ENCODE results near the gene SLC25A24.

The SLC25A24 gene

DNA sequence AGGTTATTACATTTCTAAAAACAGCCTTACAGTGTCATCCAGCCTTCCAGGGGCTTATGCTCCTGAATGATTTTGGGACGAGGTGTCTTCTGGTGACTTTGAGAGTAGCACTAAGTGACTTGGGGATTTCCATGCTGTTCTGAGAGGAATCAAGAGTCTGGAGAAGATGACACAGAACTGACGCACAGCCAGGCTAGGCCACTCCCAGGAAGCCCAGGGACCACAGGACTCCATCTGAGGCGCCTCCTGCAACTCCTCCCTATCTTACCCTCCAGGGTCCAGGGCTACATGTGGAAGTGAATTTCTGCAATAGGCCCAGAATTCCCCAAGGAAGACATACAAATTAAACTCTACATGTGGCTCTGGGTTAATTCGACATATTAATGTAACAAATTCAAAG, 92.5 kb downstream of the SLC25A24 start:
- no peaks in the 10 kb centered on the region for H4K20me1 ChIP-seq (ENCODE audit: low read depth, low read length)
- no peak overlapping the region for H3K27ac ChIP-seq (ENCODE audit: low read depth, low read length)
- H2AFZ ChIP-seq (ENCODE audit: low read depth, low read length, severe bottlenecking) = no peak overlapping the region
- no peaks in the 10 kb centered on the region for H3K9me2 ChIP-seq (replicated peaks; ENCODE audit: insufficient read depth, low read length)
- H3K27me3 ChIP-seq (ENCODE audit: low read length) = no peaks in the 10 kb centered on the region
- TF ChIP-seq, protein P1, sequence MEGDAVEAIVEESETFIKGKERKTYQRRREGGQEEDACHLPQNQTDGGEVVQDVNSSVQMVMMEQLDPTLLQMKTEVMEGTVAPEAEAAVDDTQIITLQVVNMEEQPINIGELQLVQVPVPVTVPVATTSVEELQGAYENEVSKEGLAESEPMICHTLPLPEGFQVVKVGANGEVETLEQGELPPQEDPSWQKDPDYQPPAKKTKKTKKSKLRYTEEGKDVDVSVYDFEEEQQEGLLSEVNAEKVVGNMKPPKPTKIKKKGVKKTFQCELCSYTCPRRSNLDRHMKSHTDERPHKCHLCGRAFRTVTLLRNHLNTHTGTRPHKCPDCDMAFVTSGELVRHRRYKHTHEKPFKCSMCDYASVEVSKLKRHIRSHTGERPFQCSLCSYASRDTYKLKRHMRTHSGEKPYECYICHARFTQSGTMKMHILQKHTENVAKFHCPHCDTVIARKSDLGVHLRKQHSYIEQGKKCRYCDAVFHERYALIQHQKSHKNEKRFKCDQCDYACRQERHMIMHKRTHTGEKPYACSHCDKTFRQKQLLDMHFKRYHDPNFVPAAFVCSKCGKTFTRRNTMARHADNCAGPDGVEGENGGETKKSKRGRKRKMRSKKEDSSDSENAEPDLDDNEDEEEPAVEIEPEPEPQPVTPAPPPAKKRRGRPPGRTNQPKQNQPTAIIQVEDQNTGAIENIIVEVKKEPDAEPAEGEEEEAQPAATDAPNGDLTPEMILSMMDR (IDR thresholded peaks at IDR 0.05; ENCODE audit: insufficient read depth, low read length, poor library complexity, severe bottlenecking) = no peak
- TF ChIP-seq EZH2phosphoT487 (conservative IDR thresholded peaks at IDR 0.05; ENCODE audit: low read length) = no peak
- H3K4me2 ChIP-seq (ENCODE audit: low read depth, low read length, poor library complexity, severe bottlenecking) = no peak overlapping the region
- no peaks in the 10 kb centered on the region for H3K9me3 ChIP-seq (ENCODE audit: insufficient read depth, low read length)
- no peaks in the 10 kb centered on the region for H3K79me2 ChIP-seq (ENCODE audit: insufficient read depth, low read length)
- H3K9ac ChIP-seq (ENCODE audit: low read length) = no peak overlapping the region
- H3K36me3 ChIP-seq (ENCODE audit: low read length) = no peaks in the 10 kb centered on the region
- no peak overlapping the region for H3K4me3 ChIP-seq (ENCODE audit: insufficient read depth, low read length, poor library complexity, severe bottlenecking)
- H3F3A ChIP-seq (ENCODE audit: insufficient read depth) = no peaks in the 10 kb centered on the region

DNA sequence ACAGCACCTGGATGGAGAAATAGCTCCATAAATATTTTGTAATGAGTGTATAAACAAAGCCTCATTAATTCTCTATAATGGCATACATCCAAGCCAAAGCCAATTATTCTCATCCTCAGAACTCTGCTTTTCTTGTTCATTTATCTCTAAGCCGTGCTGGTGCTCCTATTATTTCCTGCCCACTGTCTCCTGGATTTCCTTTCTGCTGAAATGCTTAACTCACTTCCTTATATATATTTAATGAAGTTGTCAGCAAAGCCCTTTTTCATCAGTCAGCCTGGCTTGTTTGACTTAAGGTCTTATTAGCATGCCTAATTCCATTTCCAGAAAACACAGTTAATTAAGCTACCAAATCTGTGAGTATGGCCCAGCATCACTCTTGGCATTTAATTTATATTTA, 93.4 kb downstream of the SLC25A24 start:
- Histone ChIP-seq H3K4me2 (ENCODE audit: low read depth, low read length, poor library complexity, severe bottlenecking) (no peak overlapping the region), H3K9me3 (ENCODE audit: insufficient read depth, low read length) (no peaks in the 10 kb centered on the region), H3K4me3 (ENCODE audit: insufficient read depth, low read length, poor library complexity, severe bottlenecking) (no peak overlapping the region), H3F3A (ENCODE audit: insufficient read depth) (no peaks in the 10 kb centered on the region), H3K36me3 (ENCODE audit: low read length) (no peaks in the 10 kb centered on the region), H3K79me2 (ENCODE audit: insufficient read depth, low read length) (no peaks in the 10 kb centered on the region), H3K27ac (ENCODE audit: low read depth, low read length) (no peak overlapping the region), H3K9ac (ENCODE audit: low read length) (no peak overlapping the region), H2AFZ (ENCODE audit: low read depth, low read length, severe bottlenecking) (no peak overlapping the region), H3K27me3 (ENCODE audit: low read length) (no peaks in the 10 kb centered on the region), H3K9me2 (replicated peaks; ENCODE audit: insufficient read depth, low read length) (no peaks in the 10 kb centered on the region), H4K20me1 (ENCODE audit: low read depth, low read length) (no peaks in the 10 kb centered on the region)
- TF ChIP-seq, protein P1 (IDR thresholded peaks at IDR 0.05; ENCODE audit: insufficient read depth, low read length, poor library complexity, severe bottlenecking) = no peak
- no peak for TF ChIP-seq EZH2phosphoT487 (conservative IDR thresholded peaks at IDR 0.05; ENCODE audit: low read length)

DNA sequence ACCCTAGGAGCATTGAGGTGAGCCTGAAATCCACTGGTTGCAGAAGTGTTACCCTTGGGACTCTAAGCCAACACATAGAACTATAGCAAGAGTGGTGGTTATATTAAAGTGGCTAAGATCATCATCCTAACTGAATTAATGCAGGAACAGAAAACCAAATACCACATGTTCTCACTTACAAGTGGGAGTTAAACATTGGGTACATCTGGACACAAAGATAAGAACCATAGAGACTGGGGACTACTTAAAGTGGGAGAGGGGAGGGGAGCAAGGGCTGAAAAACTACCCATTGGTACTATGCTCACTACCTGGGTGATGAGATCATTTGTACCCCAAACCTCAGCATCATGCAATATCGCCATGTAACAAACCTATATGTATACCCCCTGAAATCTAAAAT, 100.0 kb downstream of the SLC25A24 start:
- Histone ChIP-seq H3K36me3 (ENCODE audit: low read length) (no peaks in the 10 kb centered on the region), H3K9ac (ENCODE audit: low read length) (no peak overlapping the region), H3K27me3 (ENCODE audit: low read length) (no peaks in the 10 kb centered on the region), H3F3A (ENCODE audit: insufficient read depth) (no peaks in the 10 kb centered on the region), H3K27ac (ENCODE audit: low read depth, low read length) (no peak overlapping the region), H3K4me2 (ENCODE audit: low read depth, low read length, poor library complexity, severe bottlenecking) (no peak overlapping the region), H2AFZ (ENCODE audit: low read depth, low read length, severe bottlenecking) (no peak overlapping the region), H3K4me3 (ENCODE audit: insufficient read depth, low read length, poor library complexity, severe bottlenecking) (no peak overlapping the region), H4K20me1 (ENCODE audit: low read depth, low read length) (no peaks in the 10 kb centered on the region), H3K9me2 (replicated peaks; ENCODE audit: insufficient read depth, low read length) (no peaks in the 10 kb centered on the region), H3K9me3 (ENCODE audit: insufficient read depth, low read length) (no peaks in the 10 kb centered on the region), H3K79me2 (ENCODE audit: insufficient read depth, low read length) (no peaks in the 10 kb centered on the region)
- TF ChIP-seq EZH2phosphoT487 (conservative IDR thresholded peaks at IDR 0.05; ENCODE audit: low read length) = no peak
- TF ChIP-seq, protein P1 (IDR thresholded peaks at IDR 0.05; ENCODE audit: insufficient read depth, low read length, poor library complexity, severe bottlenecking) = no peak

All from SU-DHL-6 (cell line).